ENCODE measurements around the gene CHID1. TPM values are rescaled to one million over a fixed set of nuclear protein-coding genes. Genes with fewer than 3 reads are reported as not detected.

Gene CHID1
- total RNA-seq, 4 donors from 2014 or later: 75.0 to 144 (median 93.8) TPM

GRCh38 chr11:894575-895201 lies 15.9 kb downstream of the CHID1 start:
- Histone ChIP-seq H3K9me3 (no peaks in the 10 kb centered on the region), H3K27me3 (no peaks in the 10 kb centered on the region), H3K4me3 (replicated peaks in 1 of 3) (no peak overlapping the region), H3K36me3 (peaks cover 7 to 9% of the 10 kb centered on the region in 2 donors), H3K27ac (no peak overlapping the region), H3K4me1 (no peaks in the 10 kb centered on the region)
- intact Hi-C loops (cut with DNase I): no loop called here
- TF ChIP-seq, protein P1, sequence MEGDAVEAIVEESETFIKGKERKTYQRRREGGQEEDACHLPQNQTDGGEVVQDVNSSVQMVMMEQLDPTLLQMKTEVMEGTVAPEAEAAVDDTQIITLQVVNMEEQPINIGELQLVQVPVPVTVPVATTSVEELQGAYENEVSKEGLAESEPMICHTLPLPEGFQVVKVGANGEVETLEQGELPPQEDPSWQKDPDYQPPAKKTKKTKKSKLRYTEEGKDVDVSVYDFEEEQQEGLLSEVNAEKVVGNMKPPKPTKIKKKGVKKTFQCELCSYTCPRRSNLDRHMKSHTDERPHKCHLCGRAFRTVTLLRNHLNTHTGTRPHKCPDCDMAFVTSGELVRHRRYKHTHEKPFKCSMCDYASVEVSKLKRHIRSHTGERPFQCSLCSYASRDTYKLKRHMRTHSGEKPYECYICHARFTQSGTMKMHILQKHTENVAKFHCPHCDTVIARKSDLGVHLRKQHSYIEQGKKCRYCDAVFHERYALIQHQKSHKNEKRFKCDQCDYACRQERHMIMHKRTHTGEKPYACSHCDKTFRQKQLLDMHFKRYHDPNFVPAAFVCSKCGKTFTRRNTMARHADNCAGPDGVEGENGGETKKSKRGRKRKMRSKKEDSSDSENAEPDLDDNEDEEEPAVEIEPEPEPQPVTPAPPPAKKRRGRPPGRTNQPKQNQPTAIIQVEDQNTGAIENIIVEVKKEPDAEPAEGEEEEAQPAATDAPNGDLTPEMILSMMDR (IDR thresholded peaks at IDR 0.05): no peak
- 96% methylated on average over 12 of the region's 12 CpGs; no CpG with 5 or more reads in 1 of the 2 donors for WGBS, 2 donors
- DNase-seq: no peak

DNA sequence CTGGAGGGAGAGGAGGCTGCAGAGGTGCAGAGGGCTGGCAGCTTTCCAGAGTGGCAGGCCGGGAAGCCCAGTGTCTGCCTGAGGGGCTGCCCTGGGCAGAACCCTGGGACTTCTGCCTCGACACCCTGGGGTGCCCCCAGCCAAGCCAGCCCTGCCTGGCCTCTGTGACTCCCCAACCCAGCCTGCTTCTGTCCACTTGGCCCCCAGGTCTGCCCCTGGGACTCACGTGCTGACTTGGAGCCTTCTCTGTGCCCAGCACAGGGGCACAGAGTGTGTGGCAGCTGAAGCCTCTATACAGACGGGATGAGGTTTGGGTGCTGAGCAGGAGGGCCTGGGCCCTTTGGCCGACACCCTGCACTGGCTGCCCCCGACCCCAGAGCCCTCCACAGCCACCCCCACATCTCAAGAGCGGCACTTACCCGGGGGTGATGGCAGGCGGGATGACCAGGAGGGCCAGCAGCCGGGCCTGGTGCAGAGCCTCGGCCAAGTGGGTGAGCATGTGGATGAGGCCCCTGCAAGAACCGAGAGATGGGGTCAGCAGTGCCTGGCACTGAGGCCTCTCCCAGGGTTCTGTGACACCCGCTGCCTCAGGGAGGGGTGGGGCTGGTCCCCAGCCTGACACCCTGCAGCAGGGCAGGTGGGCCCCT lies 17.5 kb downstream of the CHID1 start:
- WGBS, 2 donors: 93 to 100% methylated on average over 1 to 6 of the region's 13 CpGs
- H3K27ac ChIP-seq: no peak overlapping the region
- intact Hi-C loops (cut with DNase I): no loop called here
- no peak overlapping the region for H3K4me3 ChIP-seq (replicated peaks in 1 of 3)
- no peaks in the 10 kb centered on the region for H3K36me3 ChIP-seq
- no peaks in the 10 kb centered on the region for H3K4me1 ChIP-seq
- TF ChIP-seq, protein P1 (IDR thresholded peaks at IDR 0.05): no peak
- TF ChIP-seq POLR2A (IDR thresholded peaks at IDR 0.05): no peak
- H3K27me3 ChIP-seq: no peaks in the 10 kb centered on the region
- no peaks in the 10 kb centered on the region for H3K9me3 ChIP-seq
- no peak for DNase-seq

GRCh38 chr11:890794-891540 lies 19.6 kb downstream of the CHID1 start:
- Histone ChIP-seq H3K27me3 (no peaks in the 10 kb centered on the region), H3K9me3 (no peaks in the 10 kb centered on the region), H3K36me3 (no peaks in the 10 kb centered on the region), H3K4me1 (no peaks in the 10 kb centered on the region), H3K4me3 (replicated peaks in 1 of 3) (no peak overlapping the region), H3K27ac (no peak overlapping the region)
- no peak for DNase-seq
- intact Hi-C loops (cut with DNase I): no loop called here
- 79 to 87% methylated on average over 13 to 17 of the region's 27 CpGs for WGBS, 2 donors
- TF ChIP-seq, protein P1 (IDR thresholded peaks at IDR 0.05): no peak
- TF ChIP-seq POLR2A (IDR thresholded peaks at IDR 0.05): no peak

DNA sequence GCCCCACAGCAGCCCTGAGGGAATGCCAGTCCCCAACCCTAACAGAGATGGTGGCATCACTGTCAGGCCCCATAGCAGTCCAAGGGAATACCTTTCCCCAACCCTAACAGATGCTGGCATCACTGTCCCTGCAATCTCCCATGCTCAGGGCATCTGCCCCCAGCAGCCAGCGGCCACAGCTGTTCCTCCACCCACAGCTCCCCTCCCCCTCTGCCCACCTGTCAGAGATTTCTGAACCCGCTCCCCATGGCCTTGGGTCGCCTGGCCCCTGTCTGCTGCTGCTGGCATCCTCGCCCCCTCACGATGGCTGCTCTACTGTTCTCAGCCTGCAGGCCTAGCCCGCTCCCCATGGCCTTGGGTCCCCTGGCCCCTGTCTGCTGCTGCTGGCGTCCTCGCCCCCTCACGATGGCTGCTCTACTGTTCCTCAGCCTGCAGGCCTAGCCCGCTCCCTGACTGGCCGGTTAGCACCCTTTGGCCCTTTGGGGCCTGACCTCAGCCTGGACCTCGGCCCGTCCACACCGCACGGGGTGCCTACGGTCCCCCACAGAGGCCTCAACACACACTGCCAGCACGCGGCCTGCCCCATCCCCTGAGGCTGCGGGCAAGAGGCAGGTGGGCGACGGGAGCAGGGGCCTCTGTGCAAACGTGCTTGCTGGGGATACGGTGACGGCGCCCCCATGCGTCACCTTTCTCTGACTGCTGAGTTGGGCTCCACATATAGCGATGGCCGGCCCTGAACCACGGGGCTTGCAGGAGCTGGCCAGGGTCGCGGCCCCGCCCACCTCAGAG lies 20.7 kb downstream of the CHID1 start:
- no peak for DNase-seq
- H3K36me3 ChIP-seq: no peaks in the 10 kb centered on the region
- 91 to 98% methylated on average over 11 to 32 of the region's 32 CpGs for WGBS, 2 donors

More for the DNA sequence above, 20.7 kb downstream of the CHID1 start:
- no peak for TF ChIP-seq POLR2A (IDR thresholded peaks at IDR 0.05)
- TF ChIP-seq, protein P1 (IDR thresholded peaks at IDR 0.05): no peak
- H3K4me1 ChIP-seq: no peaks in the 10 kb centered on the region
- H3K9me3 ChIP-seq: no peaks in the 10 kb centered on the region
- no peaks in the 10 kb centered on the region for H3K27me3 ChIP-seq
- H3K4me3 ChIP-seq (replicated peaks in 1 of 3): no peak overlapping the region
- H3K27ac ChIP-seq: no peak overlapping the region
- intact Hi-C loops (cut with DNase I): no loop called here
